ENCODE measurements around the gene QPCT.

DNA sequence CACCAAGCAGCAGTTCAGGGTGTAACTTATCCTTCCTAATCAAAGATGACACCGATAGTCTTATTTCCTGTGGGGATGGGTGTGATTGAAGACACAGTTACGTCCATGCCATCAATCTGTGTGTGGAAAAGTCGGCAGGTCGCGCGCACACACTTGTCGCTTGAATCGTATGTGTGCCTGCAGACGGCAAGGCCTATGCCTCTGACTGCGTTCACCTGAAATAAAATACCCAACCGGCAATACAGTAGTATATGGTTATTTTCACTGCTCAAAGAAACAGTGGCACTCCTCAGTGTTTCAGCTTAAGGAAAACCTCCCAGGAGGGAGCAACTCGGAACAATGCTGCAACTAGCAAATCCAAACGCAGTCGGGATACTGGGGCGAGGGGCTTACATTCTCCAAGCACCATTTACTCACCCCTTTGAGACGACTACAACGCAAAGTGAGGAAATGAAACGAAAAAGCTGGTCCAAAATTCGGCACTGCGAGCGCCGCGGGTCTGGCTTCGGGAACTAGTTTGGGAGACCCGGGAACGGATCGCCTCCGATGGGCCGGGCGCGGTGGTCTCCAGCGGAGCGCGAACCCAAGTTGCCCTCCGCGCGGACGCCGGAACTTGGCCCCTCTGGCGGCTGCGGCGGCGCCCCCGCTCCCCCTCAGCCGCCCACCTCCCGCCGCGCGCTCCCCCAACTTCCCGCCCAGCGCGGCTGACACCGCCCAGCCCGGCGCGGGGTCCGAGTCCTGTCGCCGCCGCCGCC, 20.5 kb upstream of the QPCT start:
- TF ChIP-seq, protein P1, sequence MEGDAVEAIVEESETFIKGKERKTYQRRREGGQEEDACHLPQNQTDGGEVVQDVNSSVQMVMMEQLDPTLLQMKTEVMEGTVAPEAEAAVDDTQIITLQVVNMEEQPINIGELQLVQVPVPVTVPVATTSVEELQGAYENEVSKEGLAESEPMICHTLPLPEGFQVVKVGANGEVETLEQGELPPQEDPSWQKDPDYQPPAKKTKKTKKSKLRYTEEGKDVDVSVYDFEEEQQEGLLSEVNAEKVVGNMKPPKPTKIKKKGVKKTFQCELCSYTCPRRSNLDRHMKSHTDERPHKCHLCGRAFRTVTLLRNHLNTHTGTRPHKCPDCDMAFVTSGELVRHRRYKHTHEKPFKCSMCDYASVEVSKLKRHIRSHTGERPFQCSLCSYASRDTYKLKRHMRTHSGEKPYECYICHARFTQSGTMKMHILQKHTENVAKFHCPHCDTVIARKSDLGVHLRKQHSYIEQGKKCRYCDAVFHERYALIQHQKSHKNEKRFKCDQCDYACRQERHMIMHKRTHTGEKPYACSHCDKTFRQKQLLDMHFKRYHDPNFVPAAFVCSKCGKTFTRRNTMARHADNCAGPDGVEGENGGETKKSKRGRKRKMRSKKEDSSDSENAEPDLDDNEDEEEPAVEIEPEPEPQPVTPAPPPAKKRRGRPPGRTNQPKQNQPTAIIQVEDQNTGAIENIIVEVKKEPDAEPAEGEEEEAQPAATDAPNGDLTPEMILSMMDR (IDR thresholded peaks at IDR 0.05): no peak
- no peak for TF ChIP-seq POLR2A (IDR thresholded peaks at IDR 0.05)

Data from lower leg skin (tissue), 3 donors.